Adrenal gland (tissue), 5 donors: ENCODE results near the gene MAS1.

Experiments
- POLR2A ChIP-seq, 2 donors: fragments of 450-650 bp; IDR thresholded peaks; one replicate each; pipeline ENCODE4 v1.6.1; 2017; ENCODE audit warnings: antibody characterized with exemption in 2 of 2, mild to moderate bottlenecking in 2 of 2, moderate library complexity in 1 of 2
- TF ChIP-seq, protein P1 (sequence below), 6 experiments: fragments of 450-650 bp in 4 of 6; fragments of 200-600 bp in 2 of 6; sonication (generic) in 1 of 6; IDR thresholded peaks; 1 replicate in 5 of 6; 2 replicates in 1 of 6; pipeline versions ENCODE4 v1.5.1 to v1.8.0; 2016 to 2021; ENCODE audit warnings: antibody characterized with exemption in 6 of 6, mild to moderate bottlenecking in 2 of 6, moderate library complexity in 1 of 6
- donor health status: DM: no; HTN: no; CAD: no.

DNA sequence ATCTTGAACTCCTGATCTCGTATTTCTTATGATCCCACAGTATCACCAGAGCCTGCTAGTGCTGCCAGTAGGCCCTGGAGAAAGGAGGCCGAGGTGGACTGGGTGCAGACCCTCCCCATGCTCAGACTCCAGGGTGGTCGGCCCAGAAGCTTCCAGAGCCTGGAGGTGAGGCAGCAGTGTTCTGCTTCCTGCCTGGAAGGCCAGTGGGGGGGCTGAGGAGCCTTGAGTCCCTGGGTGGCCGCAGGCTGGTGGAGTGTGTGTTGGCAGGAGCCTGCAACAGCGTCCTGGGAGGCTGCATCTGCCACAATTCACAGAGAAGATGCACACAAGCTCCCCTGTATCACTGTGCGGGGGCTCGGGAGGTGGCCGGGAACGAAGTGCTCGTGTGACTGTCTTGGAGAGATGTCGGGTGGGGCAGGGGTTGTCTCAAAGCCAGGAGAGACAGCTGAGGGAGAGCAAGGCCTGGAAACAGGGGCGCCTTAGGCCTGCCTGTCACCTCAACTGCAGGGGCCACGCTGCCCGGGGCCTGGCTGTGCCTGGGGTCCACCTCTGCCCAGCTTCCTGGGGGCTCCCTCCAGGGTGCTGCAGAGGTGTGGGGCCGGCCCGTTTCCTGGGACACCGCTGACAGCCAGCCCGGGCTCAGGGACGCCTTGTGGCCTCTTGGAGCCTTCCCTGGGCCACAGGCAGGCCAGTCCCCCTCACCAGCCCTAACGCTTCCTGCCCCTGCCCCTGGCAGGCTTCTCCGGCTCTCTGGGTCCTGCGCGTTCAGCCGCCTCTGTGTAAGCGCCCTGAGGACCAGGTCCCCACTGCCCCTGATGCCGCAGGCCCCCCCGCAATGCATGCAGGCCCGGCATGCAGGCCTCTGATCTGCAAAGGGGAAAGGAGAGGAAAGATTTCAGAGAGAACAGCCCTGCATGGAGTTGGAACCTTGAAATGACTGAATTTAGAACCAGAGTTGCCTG lies 24.2 kb upstream of the MAS1 start:
- TF ChIP-seq, protein P1, sequence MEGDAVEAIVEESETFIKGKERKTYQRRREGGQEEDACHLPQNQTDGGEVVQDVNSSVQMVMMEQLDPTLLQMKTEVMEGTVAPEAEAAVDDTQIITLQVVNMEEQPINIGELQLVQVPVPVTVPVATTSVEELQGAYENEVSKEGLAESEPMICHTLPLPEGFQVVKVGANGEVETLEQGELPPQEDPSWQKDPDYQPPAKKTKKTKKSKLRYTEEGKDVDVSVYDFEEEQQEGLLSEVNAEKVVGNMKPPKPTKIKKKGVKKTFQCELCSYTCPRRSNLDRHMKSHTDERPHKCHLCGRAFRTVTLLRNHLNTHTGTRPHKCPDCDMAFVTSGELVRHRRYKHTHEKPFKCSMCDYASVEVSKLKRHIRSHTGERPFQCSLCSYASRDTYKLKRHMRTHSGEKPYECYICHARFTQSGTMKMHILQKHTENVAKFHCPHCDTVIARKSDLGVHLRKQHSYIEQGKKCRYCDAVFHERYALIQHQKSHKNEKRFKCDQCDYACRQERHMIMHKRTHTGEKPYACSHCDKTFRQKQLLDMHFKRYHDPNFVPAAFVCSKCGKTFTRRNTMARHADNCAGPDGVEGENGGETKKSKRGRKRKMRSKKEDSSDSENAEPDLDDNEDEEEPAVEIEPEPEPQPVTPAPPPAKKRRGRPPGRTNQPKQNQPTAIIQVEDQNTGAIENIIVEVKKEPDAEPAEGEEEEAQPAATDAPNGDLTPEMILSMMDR (IDR thresholded peaks at IDR 0.05): no peak
- TF ChIP-seq POLR2A (IDR thresholded peaks at IDR 0.05): no peak
